Measurements from ENCODE around the gene NR3C1. TPM values are rescaled to one million over a fixed set of nuclear protein-coding genes. Genes with fewer than 3 reads are reported as not detected.
"Not testable (repeated sequence)": the region's sequence is repeated elsewhere in the genome, so short reads cannot be mapped to it uniquely, and the experiment has no call there.

NR3C1 gene
- polyA plus RNA-seq, 3 donors = 8.9 to 31.6 (median 24.4) TPM

GRCh38 chr5:143349177-143349576, 54.3 kb downstream of the NR3C1 start:
- H3K27ac ChIP-seq (ENCODE audit: low read depth, low read length) = no peak overlapping the region

GRCh38 chr5:143347698-143348344, 55.7 kb downstream of the NR3C1 start:
- 63 to 74% (median 66%) methylated on average over 3 of the region's 3 CpGs for WGBS, 3 donors
- H3K27ac ChIP-seq (ENCODE audit: low read depth, low read length) = no peak overlapping the region

DNA sequence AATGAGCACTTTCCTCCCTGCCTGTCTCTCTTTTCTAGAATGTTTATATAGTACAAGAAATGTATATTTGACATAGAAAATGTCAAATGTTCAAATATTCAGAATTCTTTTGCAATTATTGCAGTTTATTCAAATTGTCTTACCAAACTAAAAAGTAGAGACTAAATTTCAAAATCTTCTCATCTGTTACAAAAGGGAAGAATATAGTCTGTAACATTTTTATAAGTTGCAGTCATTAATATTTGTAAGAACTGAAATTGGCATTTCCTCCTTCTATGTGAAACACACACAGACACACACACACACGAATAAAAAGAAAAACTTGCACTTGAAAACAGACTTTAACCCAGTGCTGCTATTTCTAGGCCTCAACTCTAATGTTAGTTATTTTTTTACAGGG, 56.4 kb downstream of the NR3C1 start:
- WGBS, 3 donors = 19 to 48% (median 23%) methylated on average over 1 of the region's 1 CpG
- H3K27ac ChIP-seq (ENCODE audit: low read depth, low read length) = no peak overlapping the region

GRCh38 chr5:143345671-143346440, 57.6 kb downstream of the NR3C1 start:
- WGBS, 3 donors = 92 to 97% (median 96%) methylated on average over 1 of the region's 1 CpG
- no peak overlapping the region for H3K27ac ChIP-seq (ENCODE audit: low read depth, low read length)

GRCh38 chr5:143343042-143343441, 60.4 kb downstream of the NR3C1 start:
- WGBS, 3 donors = 95 to 98% (median 95%) methylated on average over 2 of the region's 2 CpGs
- H3K27ac ChIP-seq (ENCODE audit: low read depth, low read length) = no peak overlapping the region

- 88 to 94% (median 90%) methylated on average over 5 of the region's 5 CpGs for WGBS, 3 donors
- no peak overlapping the region for H3K27ac ChIP-seq (ENCODE audit: low read depth, low read length)
Observed at GRCh38 chr5:143342607-143343006, 60.9 kb downstream of the NR3C1 start.

GRCh38 chr5:143341807-143342570, 61.5 kb downstream of the NR3C1 start:
- H3K27ac ChIP-seq (ENCODE audit: low read depth, low read length) = no peak overlapping the region
- 69 to 83% (median 75%) methylated on average over 4 of the region's 4 CpGs for WGBS, 3 donors

GRCh38 chr5:143340891-143341685, 62.4 kb downstream of the NR3C1 start:
- WGBS, 3 donors = 79 to 89% (median 87%) methylated on average over 3 of the region's 3 CpGs
- no peak overlapping the region for H3K27ac ChIP-seq (ENCODE audit: low read depth, low read length)

- no peak overlapping the region for H3K27ac ChIP-seq (ENCODE audit: low read depth, low read length)
- WGBS, 3 donors = 93 to 95% (median 93%) methylated on average over 2 of the region's 2 CpGs
Observed at GRCh38 chr5:143338658-143339366, 64.7 kb downstream of the NR3C1 start.

DNA sequence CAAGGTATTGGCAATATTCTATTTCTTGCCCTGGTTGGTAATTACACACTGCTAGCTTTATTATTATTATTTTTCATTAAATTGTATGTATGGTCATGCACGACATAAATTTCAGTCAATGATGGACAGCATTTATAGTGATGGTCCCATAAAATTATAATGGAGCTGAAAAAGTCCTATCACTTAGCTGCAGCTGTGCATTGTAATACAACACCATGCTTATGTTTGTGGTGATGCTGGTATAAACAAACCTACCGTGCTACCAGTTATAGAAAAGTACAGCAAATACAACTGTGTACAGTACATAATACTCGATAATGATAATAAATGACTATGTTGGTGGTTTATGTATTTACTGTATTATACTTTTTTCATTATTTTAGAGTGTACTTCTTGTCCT, 65.5 kb downstream of the NR3C1 start:
- no peak overlapping the region for H3K27ac ChIP-seq (ENCODE audit: low read depth, low read length)
- WGBS, 3 donors = 71 to 92% (median 87%) methylated on average over 3 of the region's 3 CpGs

DNA sequence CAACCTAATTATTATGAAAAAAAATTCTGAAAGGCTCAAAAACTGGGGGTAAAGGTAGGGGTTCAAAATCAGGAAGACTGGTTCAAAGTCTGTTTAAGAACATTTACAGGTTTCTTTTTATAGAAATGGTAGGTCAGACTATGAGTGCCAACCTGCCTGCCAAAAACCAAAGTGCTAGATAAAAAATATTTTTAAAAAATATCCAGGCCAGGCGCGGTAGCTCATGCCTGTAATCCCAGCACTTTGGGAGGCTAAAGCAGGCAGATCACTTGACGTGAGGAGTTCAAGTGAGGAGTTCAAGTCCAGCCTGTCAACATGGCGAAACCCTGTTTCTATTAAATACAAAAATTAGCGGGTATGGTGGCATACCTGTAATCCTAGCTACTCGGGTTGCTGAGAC, 67.0 kb downstream of the NR3C1 start:
- WGBS, 3 donors = 87 to 92% (median 91%) methylated on average over 6 of the region's 6 CpGs
- H3K27ac ChIP-seq (ENCODE audit: low read depth, low read length) = no peak overlapping the region

DNA sequence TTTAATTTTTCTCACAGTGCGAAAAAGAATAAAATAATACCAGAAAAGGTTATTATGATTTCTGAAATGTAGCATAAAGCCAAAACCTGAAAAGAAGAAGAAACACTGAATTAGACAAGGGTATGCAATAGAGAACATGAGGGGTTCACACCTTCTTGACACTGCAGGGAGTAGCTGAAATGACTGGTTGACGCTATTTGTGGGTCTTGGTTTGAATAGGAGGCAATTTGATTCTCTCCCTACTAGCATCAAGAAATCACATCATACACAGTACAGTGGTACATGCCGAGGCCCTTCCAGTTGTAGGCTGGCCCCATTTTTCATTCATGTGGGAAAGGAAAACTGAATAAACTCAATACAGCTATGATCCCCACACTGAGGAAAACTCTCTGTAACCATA, 68.6 kb downstream of the NR3C1 start:
- 92 to 95% (median 92%) methylated on average over 3 of the region's 3 CpGs for WGBS, 3 donors
- no peak overlapping the region for H3K27ac ChIP-seq (ENCODE audit: low read depth, low read length)

GRCh38 chr5:143334380-143334779, 69.1 kb downstream of the NR3C1 start:
- 86 to 92% (median 90%) methylated on average over 3 of the region's 3 CpGs for WGBS, 3 donors
- not testable (repeated sequence) for H3K27ac ChIP-seq (ENCODE audit: low read depth, low read length)

DNA sequence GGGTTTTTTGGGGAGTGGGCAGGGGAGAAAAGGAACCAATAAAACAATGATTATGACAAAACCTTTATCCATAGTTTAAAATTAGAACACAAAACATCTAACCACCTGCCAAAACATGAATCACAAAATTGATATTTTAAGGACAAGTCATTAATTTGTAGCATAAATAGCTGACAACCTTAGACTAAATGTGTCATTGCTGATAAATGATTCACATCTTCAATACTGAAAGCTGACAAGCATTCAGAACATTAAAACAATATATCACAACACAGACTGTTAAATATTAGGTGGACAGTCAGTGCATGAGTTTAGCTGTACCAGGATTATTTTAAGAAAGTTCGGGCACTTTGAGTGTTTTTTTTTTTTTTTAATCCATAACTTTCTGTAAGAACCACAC, 71.5 kb downstream of the NR3C1 start:
- H3K27ac ChIP-seq (ENCODE audit: low read depth, low read length) = no peak overlapping the region
- WGBS, 3 donors = 93 to 97% (median 95%) methylated on average over 1 of the region's 1 CpG

DNA sequence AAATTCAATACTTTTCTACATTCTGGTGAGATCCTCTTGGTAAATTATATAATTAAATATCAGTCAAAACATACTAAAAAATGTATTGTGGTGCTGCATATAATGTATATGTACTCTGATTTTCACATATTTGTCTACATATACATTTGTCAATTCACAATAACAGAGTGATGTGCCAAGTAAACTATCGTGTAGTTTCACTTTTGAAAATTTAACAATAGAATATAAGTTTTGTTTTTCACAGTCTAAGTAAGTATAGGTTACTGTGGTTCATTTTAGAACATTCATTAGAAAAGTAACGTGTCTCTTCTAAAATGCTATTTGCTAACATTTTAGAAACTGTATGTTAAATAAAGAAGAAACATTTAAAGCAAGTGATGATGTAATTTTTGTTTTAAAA, 73.6 kb downstream of the NR3C1 start:
- H3K27ac ChIP-seq (ENCODE audit: low read depth, low read length) = no peak overlapping the region
- WGBS, 3 donors = 57 to 81% (median 67%) methylated on average over 2 of the region's 2 CpGs

DNA sequence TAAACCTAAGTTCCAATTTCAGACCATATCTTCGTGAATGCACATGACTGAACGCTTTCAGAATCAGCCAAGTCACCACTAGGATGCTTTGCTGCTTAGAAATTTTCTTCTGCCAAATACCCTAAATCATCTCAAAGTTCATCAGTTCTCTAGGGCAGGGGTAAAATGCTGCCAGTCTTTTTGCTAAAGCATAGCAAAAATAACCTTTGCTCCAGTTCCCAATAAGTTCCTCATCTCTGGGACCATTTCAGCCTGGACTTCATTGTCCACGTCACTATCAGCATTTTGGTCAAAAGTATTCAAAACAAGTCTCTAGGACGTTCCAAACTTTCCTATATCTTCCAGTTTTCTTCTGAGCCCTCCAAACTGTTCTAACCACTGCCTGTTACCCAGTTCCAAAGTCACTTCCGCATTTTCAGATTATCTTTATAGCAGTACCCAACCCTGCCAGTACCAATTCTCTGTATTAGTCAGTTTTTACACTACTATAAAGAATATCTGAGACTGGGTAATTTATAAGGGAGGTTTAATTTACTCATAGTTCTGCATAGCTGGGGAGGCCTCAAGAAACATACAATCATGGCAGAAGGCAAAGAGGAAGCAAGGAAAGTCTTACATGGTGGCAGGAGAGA, 74.8 kb downstream of the NR3C1 start:
- 82 to 97% (median 88%) methylated on average over 5 of the region's 5 CpGs for WGBS, 3 donors
- H3K27ac ChIP-seq (ENCODE audit: low read depth, low read length) = no peak overlapping the region

DNA sequence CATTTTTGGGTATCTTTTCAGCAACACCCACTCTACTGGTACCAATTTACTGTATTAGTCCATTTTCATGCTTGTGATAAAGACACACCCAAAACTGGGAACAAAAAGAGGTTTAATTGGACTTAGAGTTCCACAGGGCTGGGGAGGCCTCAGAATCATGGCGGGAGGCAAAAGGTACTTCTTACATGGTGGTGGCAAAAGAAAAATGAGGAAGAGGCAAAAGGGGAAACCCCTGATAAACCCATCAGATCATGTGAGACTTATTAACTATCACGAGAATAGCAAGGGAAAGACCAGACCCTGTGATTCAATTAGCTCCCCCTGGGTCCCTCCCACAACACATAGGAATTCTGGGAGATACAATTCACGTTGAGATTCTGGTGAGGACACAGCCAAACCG, 78.4 kb downstream of the NR3C1 start:
- WGBS, 3 donors = 92 to 94% (median 94%) methylated on average over 4 of the region's 4 CpGs
- not testable (repeated sequence) for H3K27ac ChIP-seq (ENCODE audit: low read depth, low read length)
